Suprapubic skin (tissue), 3 donors: ENCODE data around the gene CDK5.

ENCODE experiments used
- POLR2A ChIP-seq, 2 donors: fragments of 450-650 bp; IDR thresholded peaks; one replicate each; pipeline ENCODE4 v1.6.1; 2017; ENCODE audit warnings: antibody characterized with exemption in 2 of 2, mild to moderate bottlenecking in 2 of 2, moderate library complexity in 2 of 2
- TF ChIP-seq, protein P1 (sequence below), 2 donors: fragments of 200-600 bp in 1 of 2; fragments of 450-650 bp in 1 of 2; sonication (generic) in 1 of 2; IDR thresholded peaks; one replicate each; pipeline ENCODE4 v1.5.1; 2016 to 2019; ENCODE audit warnings: antibody characterized with exemption in 2 of 2, mild to moderate bottlenecking in 1 of 2, moderate library complexity in 1 of 2

DNA sequence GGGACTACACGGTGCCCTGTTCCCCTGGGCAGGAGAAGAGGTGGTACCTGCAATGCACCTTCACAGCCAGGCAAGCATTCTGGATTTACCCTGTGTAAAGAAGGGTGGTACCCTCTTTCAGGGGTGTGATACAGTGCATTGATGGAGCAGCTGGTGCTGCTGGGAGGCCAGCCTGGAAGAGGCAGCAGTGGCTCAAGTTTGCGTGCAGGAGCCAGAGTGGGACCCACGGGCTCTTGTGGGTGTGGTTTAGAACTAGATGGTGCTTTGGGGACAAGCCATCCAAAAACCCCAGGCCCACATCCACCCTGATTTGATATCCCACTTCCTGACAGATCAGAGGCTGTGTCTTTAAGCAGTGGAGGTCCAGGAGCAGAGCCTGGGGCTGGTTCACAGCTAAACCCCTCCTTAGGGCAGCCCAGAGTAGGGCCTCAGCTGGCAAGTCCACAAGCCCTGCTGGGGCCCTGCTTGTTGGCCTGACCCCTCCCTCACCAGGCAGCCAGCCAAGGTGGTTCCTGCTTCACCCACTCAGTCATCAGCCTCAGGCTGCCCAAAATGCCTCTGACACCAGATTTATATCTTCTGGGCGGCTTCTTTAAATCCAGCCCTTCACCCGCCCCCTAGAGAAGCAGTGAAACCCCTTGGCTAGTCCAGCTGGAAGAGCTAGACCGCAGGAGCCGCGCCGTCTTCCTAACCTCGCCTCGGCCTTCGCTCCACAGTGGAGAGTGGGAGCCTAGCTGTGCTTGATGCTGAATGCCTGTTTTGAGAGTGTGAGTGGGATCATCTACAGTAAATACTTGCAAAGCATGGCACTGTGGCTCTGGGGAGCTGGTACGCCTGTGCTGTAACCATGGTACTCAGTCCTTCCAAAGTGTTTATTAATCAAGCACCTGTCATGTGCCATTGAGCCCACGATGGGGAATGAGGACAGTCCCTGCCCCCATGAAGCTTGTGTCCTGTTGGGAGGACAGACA is 10.8 kb downstream of the CDK5 start:
- TF ChIP-seq POLR2A (IDR thresholded peaks at IDR 0.05): no peak
- TF ChIP-seq, protein P1, sequence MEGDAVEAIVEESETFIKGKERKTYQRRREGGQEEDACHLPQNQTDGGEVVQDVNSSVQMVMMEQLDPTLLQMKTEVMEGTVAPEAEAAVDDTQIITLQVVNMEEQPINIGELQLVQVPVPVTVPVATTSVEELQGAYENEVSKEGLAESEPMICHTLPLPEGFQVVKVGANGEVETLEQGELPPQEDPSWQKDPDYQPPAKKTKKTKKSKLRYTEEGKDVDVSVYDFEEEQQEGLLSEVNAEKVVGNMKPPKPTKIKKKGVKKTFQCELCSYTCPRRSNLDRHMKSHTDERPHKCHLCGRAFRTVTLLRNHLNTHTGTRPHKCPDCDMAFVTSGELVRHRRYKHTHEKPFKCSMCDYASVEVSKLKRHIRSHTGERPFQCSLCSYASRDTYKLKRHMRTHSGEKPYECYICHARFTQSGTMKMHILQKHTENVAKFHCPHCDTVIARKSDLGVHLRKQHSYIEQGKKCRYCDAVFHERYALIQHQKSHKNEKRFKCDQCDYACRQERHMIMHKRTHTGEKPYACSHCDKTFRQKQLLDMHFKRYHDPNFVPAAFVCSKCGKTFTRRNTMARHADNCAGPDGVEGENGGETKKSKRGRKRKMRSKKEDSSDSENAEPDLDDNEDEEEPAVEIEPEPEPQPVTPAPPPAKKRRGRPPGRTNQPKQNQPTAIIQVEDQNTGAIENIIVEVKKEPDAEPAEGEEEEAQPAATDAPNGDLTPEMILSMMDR (IDR thresholded peaks at IDR 0.05): no peak
